Memory B cell (primary cell): ENCODE data around the gene COL23A1.
A peak's percentile ranks its signal among the peaks of the same experiment; 100 is the strongest.

Experiments used
- ATAC-seq: fragments of 150-1000 bp; cut with Tn5 transposase; 2 replicates; pipeline ENCODE4 v1.10.0; 2021; ENCODE audit warnings: low read depth, mild to moderate bottlenecking, moderate library complexity
- DNase-seq, 2 donors: peaks; one replicate each; pipeline ENCODE4 v3.0.0; 2022; ENCODE audit warnings: low spot score in 2 of 2
- H3K27ac Mint-ChIP-seq: one replicate; pipeline ENCODE4 v1.8.0; 2022; ENCODE audit warnings: mild to moderate bottlenecking, moderate library complexity, mixed read lengths
- H3K27me3 Mint-ChIP-seq: one replicate; pipeline ENCODE4 v1.8.0; 2022; ENCODE audit warnings: mixed read lengths
- H3K36me3 Mint-ChIP-seq: one replicate; pipeline ENCODE4 v1.8.0; 2022; ENCODE audit warnings: mild to moderate bottlenecking, mixed read lengths
- H3K4me1 Mint-ChIP-seq: one replicate; pipeline ENCODE4 v1.8.0; 2022; ENCODE audit warnings: mixed read lengths
- H3K4me3 Mint-ChIP-seq: one replicate; pipeline ENCODE4 v1.8.0; 2022; ENCODE audit warnings: mild to moderate bottlenecking, moderate library complexity, mixed read lengths
- H3K9me3 Mint-ChIP-seq: one replicate; pipeline ENCODE4 v1.8.0; 2022; ENCODE audit warnings: mixed read lengths

Gene COL23A1

GRCh38 chr5:178301641-178302040 is 288.6 kb downstream of the COL23A1 start:
- H3K27ac Mint-ChIP-seq: no peak overlapping the region
- no peak for DNase-seq
- H3K27me3 Mint-ChIP-seq: peaks cover 19% of the 10 kb centered on the region
- no peak for ATAC-seq
- no peaks in the 10 kb centered on the region for H3K9me3 Mint-ChIP-seq
- H3K36me3 Mint-ChIP-seq: no peaks in the 10 kb centered on the region
- H3K4me1 Mint-ChIP-seq: peaks cover 10% of the 10 kb centered on the region
- peak overlapping the region; percentile 27 for H3K4me3 Mint-ChIP-seq

- Mint-ChIP-seq H3K36me3 (no peaks in the 10 kb centered on the region), H3K4me1 (peaks cover 6% of the 10 kb centered on the region), H3K27me3 (peaks cover 10% of the 10 kb centered on the region), H3K27ac (no peak overlapping the region), H3K9me3 (no peaks in the 10 kb centered on the region), H3K4me3 (no peak overlapping the region)
- DNase-seq: no peak
- ATAC-seq: no peak
Observed at GRCh38 chr5:178298283-178298807, 291.8 kb downstream of the COL23A1 start.

- no peaks in the 10 kb centered on the region for H3K36me3 Mint-ChIP-seq
- no peaks in the 10 kb centered on the region for H3K9me3 Mint-ChIP-seq
- H3K27ac Mint-ChIP-seq: no peak overlapping the region
Observed at GRCh38 chr5:178297751-178298150, 292.4 kb downstream of the COL23A1 start.

DNA sequence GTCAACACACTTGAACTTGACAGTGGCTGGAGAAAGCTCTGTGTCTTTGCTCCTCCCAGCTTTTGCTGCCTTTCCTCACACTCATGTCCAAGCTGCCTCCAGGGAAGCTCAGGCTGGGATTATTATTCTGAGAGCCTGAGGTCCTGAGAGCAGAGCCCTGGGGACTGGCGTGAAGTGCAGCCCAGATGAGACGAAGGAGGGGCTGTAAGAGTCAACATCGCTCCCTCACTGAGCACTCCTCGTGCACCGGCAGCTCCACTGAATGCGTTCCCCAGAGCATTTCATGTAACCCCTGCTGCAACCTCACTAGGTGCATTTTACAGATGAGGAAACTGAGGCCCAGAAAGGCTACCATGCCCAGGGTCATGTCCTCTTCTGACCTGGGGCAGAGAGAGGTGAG is 294.1 kb downstream of the COL23A1 start:
- DNase-seq (no peak), ATAC-seq (no peak)
- H3K27ac Mint-ChIP-seq: no peak overlapping the region
- no peaks in the 10 kb centered on the region for H3K4me1 Mint-ChIP-seq
- H3K9me3 Mint-ChIP-seq: no peaks in the 10 kb centered on the region
- H3K4me3 Mint-ChIP-seq: no peak overlapping the region
- peaks cover 24% of the 10 kb centered on the region for H3K27me3 Mint-ChIP-seq
- no peaks in the 10 kb centered on the region for H3K36me3 Mint-ChIP-seq

More at GRCh38 chr5:178297751-178298150, 292.4 kb downstream of the COL23A1 start:
- peaks cover 16% of the 10 kb centered on the region for H3K27me3 Mint-ChIP-seq
- no peak overlapping the region for H3K4me3 Mint-ChIP-seq
- no peak for ATAC-seq
- no peak for DNase-seq
- peaks cover 6% of the 10 kb centered on the region for H3K4me1 Mint-ChIP-seq

DNA sequence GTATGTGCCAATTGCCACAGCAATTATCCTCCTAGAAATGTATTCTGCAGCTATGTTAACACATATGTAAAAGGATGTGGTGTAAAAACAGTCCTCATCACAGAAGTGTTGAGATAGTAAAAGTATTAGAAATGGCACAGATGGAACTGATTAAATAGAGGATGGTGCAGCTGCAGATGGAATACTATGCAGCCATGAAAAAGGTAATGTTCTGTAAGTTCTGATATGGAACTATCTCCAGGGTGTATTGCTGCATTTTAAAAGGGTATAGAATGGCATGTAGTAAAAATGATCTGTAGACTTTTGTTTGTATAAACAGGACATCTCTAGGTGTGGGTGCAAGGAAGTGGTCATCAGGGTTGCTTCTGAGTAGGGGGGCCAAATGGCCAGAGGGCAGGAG is 294.6 kb downstream of the COL23A1 start:
- no peaks in the 10 kb centered on the region for H3K36me3 Mint-ChIP-seq
- no peaks in the 10 kb centered on the region for H3K4me1 Mint-ChIP-seq
- DNase-seq (no peak), ATAC-seq (no peak)
- H3K27ac Mint-ChIP-seq: no peak overlapping the region
- H3K4me3 Mint-ChIP-seq: no peak overlapping the region
- no peaks in the 10 kb centered on the region for H3K9me3 Mint-ChIP-seq
- H3K27me3 Mint-ChIP-seq: peaks cover 22% of the 10 kb centered on the region

DNA sequence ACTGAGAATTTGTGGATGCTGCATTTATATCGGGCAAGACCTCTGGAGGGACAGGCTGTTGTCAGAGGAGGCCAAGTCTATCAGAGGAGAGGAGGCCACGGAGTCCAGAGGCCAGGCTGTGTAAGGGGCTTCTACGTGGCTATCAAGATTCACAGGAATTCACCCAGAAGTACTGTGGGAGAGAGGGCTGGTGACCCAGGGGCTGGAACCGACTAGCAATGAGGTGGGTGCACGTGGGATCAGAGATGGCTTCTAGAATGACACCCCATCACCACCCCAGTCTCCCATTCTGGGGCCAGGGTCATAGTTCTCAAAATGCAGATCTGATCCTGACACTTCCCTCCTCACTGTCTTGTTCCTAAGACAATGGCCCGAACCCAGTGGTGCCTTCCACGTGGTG is 296.4 kb downstream of the COL23A1 start:
- ATAC-seq (no peak), DNase-seq (no peak)
- H3K4me3 Mint-ChIP-seq: no peak overlapping the region
- H3K27me3 Mint-ChIP-seq: peaks cover 24% of the 10 kb centered on the region
- H3K4me1 Mint-ChIP-seq: no peaks in the 10 kb centered on the region
- no peaks in the 10 kb centered on the region for H3K36me3 Mint-ChIP-seq
- no peak overlapping the region for H3K27ac Mint-ChIP-seq
- no peaks in the 10 kb centered on the region for H3K9me3 Mint-ChIP-seq

DNA sequence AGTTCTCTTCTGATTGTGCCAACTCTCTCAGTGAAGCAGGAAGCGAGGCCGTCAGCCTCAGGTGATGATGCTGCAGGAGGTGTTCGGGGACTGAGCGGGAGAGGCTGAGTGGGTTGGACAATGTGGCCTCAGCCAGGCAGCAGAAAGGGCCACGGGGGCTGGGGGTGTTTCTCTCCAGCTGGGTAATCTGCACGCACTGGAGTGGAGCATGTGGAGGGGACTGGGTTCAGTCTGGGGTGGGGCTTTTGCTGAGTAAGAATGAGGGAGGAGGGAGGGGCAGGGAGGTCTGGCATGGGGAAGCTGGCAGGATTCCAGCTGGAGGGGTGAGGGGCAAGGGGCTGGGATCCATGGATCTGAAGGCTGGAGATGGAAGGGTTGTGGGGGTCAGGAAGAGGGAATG is 296.8 kb downstream of the COL23A1 start:
- no peak for ATAC-seq
- no peak for DNase-seq
- Mint-ChIP-seq H3K4me1 (no peaks in the 10 kb centered on the region), H3K27me3 (peaks cover 24% of the 10 kb centered on the region), H3K27ac (no peak overlapping the region), H3K9me3 (no peaks in the 10 kb centered on the region), H3K4me3 (no peak overlapping the region), H3K36me3 (no peaks in the 10 kb centered on the region)

DNA sequence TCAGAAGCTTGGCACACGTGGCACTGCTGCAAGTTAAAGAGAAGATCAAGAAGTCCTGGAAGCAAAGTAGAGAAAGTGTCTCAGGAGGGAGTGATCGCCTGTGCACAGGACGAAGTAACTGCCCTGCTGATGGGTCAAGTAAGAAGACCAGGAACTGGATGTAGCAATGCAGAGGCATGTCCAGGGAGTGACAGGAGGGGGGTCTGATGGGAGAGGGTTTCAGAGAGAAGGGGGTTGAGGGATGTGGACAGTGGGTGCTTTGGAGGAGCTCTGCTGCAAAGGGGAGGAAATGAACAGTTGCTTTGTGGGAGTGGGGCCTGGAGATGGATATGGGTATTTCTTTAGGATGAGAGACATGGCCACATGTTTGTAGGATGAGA is 297.4 kb downstream of the COL23A1 start:
- H3K4me1 Mint-ChIP-seq: no peaks in the 10 kb centered on the region
- H3K4me3 Mint-ChIP-seq: no peak overlapping the region
- ATAC-seq: no peak
- no peaks in the 10 kb centered on the region for H3K36me3 Mint-ChIP-seq
- peaks cover 24% of the 10 kb centered on the region for H3K27me3 Mint-ChIP-seq
- H3K27ac Mint-ChIP-seq: no peak overlapping the region
- no peaks in the 10 kb centered on the region for H3K9me3 Mint-ChIP-seq
- DNase-seq: no peak

- H3K27me3 Mint-ChIP-seq: peaks cover 28% of the 10 kb centered on the region
- H3K4me1 Mint-ChIP-seq: no peaks in the 10 kb centered on the region
Observed at GRCh38 chr5:178291969-178292825, 298.0 kb downstream of the COL23A1 start.

GRCh38 chr5:178291161-178291561 is 299.0 kb downstream of the COL23A1 start:
- Mint-ChIP-seq H3K27me3 (peaks cover 28% of the 10 kb centered on the region), H3K9me3 (no peaks in the 10 kb centered on the region), H3K4me1 (no peaks in the 10 kb centered on the region), H3K36me3 (no peaks in the 10 kb centered on the region), H3K27ac (no peak overlapping the region), H3K4me3 (no peak overlapping the region)
- DNase-seq: no peak
- no peak for ATAC-seq

More at GRCh38 chr5:178291969-178292825, 298.0 kb downstream of the COL23A1 start:
- Mint-ChIP-seq H3K36me3 (no peaks in the 10 kb centered on the region), H3K4me3 (no peak overlapping the region), H3K27ac (no peak overlapping the region), H3K9me3 (no peaks in the 10 kb centered on the region)
- DNase-seq (no peak), ATAC-seq (no peak)

DNA sequence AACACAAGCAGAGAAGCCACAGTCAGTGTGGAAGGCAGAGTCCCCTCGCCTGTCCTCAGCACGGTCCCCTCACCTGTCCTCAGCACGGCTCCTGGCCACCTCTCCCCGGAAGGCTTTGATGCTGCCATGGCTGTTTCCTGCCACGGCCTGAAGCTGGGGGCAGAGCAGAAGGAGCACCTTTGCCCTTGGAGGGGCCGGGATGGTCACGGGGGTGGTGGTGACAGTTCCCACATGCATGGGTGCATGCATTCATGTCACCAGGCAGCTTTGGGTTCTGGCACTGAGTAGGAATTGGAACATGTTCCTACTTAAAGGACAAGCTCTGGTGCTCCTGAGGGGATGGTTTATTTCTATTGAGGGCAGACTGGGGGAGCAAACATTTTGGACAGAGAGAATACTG is 299.8 kb downstream of the COL23A1 start:
- H3K4me3 Mint-ChIP-seq: no peak overlapping the region
- no peak overlapping the region for H3K27ac Mint-ChIP-seq
- H3K36me3 Mint-ChIP-seq: no peaks in the 10 kb centered on the region
- ATAC-seq: no peak
- H3K4me1 Mint-ChIP-seq: no peaks in the 10 kb centered on the region
- no peaks in the 10 kb centered on the region for H3K9me3 Mint-ChIP-seq
- peaks cover 28% of the 10 kb centered on the region for H3K27me3 Mint-ChIP-seq
- DNase-seq: no peak

- H3K4me3 Mint-ChIP-seq: no peak overlapping the region
- H3K27ac Mint-ChIP-seq: no peak overlapping the region
- H3K4me1 Mint-ChIP-seq: no peaks in the 10 kb centered on the region
Observed at GRCh38 chr5:178289438-178289837, 300.8 kb downstream of the COL23A1 start.

DNA sequence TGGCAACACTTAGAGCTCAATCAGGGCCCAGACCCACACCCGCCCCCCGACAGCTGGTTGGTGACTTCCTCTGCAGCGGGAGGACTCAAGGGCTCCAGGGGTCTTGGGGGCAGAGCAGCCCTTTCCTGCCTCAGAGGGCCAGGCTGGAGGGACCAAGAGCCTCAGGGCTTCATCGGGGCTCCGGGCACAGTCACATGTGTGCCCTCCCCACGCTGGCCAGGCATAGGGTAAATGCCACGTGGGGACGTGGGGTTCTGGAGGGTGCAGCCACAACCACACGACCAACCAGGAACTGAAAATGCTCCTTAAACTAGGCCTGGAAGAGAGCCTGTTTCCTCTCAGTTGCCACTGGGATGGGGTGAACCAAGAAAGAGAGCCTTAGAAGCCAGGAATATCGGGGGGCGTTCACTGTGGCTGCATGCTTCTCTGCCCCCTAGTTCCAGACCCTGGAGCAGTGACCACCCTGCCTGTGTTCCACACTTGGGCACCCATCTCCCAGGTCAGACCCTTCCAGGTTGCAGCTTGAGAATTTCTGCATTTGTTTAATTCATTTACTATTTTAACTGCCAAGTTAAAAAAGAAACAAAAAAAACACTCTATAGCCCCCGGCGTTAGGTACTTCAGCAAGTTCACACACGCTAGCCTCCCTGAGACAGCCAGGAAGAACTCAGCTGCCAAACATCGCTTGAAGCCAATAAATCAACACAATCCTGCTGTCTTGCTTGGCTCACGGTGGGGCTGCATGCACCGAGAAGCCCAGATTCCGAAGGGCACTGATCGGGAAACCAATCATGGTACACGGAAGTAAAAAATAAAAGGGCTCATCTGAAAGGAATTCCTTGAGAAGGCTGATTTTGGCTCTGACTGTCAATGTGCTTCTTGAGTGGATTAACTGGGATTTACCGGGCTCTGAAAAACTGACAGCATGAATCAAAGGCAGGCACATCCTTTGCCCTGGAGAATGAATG is 301.5 kb downstream of the COL23A1 start:
- Mint-ChIP-seq H3K36me3 (peaks cover 2% of the 10 kb centered on the region), H3K4me1 (no peaks in the 10 kb centered on the region), H3K27me3 (peaks cover 28% of the 10 kb centered on the region), H3K9me3 (peaks cover 3% of the 10 kb centered on the region), H3K27ac (no peak overlapping the region), H3K4me3 (no peak overlapping the region)
- no peak for ATAC-seq
- DNase-seq: no peak

More at GRCh38 chr5:178289438-178289837, 300.8 kb downstream of the COL23A1 start:
- Mint-ChIP-seq H3K9me3 (no peaks in the 10 kb centered on the region), H3K27me3 (peaks cover 28% of the 10 kb centered on the region), H3K36me3 (no peaks in the 10 kb centered on the region)
- no peak for DNase-seq
- ATAC-seq: no peak

- H3K27ac Mint-ChIP-seq: no peak overlapping the region
- ATAC-seq (no peak), DNase-seq (no peak)
- H3K27me3 Mint-ChIP-seq: peaks cover 25% of the 10 kb centered on the region
- H3K4me3 Mint-ChIP-seq: no peak overlapping the region
- H3K4me1 Mint-ChIP-seq: no peaks in the 10 kb centered on the region
- H3K36me3 Mint-ChIP-seq: peaks cover 7% of the 10 kb centered on the region
- peaks cover 9% of the 10 kb centered on the region for H3K9me3 Mint-ChIP-seq
Observed at GRCh38 chr5:178287791-178288105, 302.4 kb downstream of the COL23A1 start.
